GM20431 (cell line): ENCODE results near the gene ISCA1.

Source experiments
- in situ Hi-C: fragments of 300-500 bp; cut with MseI, MboI; formaldehyde crosslinking; loops from one replicate; pipeline ENCODE4 v1.15.0; 2020; ENCODE audit warnings: low sequenced_read_pairs; ENCODE audit not compliant: unreplicated experiment

Gene ISCA1

GRCh38 chr9:86287013-86287412 lies 4.7 kb upstream of the ISCA1 start:
- in situ Hi-C loops = no loop called here

- in situ Hi-C loops = no loop called here
Measured at GRCh38 chr9:86286278-86286677, 3.9 kb upstream of the ISCA1 start.

DNA sequence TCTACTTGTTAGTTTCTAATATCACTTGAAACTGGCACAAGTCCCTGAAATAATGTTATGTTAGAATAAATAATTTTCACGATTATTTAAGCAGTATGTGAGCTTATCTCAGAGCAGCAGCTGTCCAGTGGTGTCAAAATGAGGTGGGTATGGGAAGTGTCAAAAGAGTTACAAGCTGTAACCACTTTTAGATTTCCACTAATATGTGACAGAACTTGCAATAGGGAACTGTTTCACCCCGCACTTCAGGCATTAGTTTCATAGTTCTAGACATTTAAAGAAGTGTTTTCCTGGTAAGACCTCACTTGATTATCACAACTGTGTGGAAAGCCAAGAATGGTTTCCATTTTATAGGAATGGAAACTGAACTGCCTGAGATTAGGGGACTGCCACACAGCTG lies 2.9 kb upstream of the ISCA1 start:
- in situ Hi-C loops = no loop called here

GRCh38 chr9:86282979-86283535 lies 719 bp upstream of the ISCA1 start:
- in situ Hi-C loops = no loop called here

GRCh38 chr9:86281593-86282076 lies 703 bp downstream of the ISCA1 start:
- in situ Hi-C loops = no loop called here

DNA sequence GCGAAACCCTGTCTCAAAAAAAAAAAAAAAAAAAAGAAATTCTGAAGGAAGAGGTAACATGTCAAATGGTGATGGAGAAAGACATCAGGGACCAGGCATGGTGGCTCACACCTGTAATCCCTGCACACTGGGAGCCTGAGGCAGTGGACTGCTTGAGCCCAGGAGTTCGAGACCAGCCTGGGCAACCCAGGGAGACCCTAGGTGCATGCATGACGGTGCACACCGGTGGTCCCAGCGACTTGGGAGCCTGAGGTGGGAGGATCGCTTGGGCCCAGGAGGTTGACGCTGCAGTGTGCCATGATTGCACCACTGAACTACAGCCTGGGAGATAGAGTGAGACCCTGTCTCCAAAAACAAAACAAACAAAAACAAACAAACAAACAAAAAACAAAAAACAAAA lies 1.8 kb downstream of the ISCA1 start:
- in situ Hi-C loops = no loop called here

DNA sequence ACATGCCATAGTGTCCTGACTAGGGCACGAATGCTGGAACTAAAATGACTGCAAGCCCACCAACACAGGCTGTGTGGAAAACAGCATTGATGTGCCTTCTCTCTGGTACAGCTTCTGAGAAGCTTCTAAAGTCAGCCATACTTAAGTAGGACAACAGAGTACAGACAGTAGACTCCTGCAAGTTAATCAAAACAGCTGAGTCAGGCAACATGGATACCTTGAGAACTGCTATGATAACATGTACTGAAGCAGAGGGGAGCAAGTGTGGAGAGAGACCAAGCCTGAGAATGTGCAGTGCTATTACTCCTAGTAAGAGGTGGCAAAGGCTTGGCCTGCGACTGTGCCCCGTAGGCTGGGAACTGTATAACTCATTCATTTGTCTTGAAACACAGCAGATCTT lies 2.5 kb downstream of the ISCA1 start:
- in situ Hi-C loops = no loop called here

- in situ Hi-C loops = no loop called here
Measured at GRCh38 chr9:86277072-86277471, 5.3 kb downstream of the ISCA1 start.

GRCh38 chr9:86275962-86276361 lies 6.4 kb downstream of the ISCA1 start:
- in situ Hi-C loops = no loop called here

- in situ Hi-C loops = no loop called here
Measured at GRCh38 chr9:86274821-86275643, 7.3 kb downstream of the ISCA1 start.

DNA sequence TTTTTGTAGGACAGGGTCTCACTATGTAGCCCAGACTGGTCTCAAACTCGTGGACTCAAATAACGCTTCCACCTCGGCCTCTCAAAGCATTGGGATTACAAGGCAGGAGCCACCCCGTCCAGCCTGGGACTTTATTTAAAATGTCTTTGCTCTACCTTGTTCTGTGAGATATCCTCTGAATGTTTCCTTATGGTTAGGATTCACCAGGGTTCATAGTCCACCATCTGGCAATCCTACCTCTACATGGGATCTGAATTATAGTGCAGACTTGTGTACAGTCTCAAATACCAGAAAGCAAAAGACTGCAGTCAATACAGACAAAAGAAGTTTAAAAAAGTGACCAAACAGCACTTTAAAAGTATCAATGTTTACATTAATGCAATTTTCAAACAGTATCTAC lies 10.1 kb downstream of the ISCA1 start:
- in situ Hi-C loops = no loop called here

DNA sequence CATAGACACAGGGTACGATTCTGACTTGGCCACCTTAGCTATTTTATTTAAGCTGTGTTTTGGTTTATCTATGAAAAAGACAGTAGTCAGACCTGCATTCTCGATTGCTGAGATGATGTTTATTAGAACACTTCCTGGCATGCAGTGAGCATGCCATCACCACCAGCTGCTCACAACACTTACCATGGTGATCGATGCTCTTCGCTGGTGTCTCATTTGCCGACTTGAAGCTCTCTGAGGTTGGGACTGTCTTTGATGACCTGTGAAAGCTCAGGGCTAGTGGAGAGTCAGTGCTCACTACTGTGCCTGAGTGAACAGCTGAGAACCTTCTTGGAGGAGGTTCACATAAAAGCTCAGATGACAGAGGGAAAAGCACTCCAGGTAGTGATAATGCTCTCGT lies 18.5 kb downstream of the ISCA1 start:
- in situ Hi-C loops = no loop called here

GRCh38 chr9:86262492-86262891 lies 19.8 kb downstream of the ISCA1 start:
- in situ Hi-C loops = no loop called here

DNA sequence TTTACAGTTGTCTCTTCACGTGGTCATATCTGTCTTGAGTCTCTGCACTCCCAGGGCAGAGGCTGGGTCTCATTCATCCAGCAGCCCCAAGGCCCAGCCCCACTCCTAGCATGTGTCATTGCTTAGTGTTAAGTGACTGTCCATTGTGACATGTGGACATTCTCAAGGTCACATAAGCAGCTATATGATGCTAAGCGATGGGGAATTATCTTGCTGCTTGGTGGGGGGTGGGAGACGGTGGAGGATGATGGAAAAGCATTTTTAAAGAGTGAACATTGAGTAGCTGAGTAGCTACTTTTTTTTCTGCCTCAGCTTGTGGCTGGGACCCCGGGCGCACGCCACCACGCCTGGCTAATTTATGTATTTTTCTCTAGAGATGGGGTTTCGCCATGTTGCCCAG lies 22.8 kb downstream of the ISCA1 start, which contains the start of gene C9orf153:
Gene C9orf153, minus strand, starts transcription at position 101 of the 400 bp plus-strand sequence. CDS start 30,054 bp downstream, outside the sequence.
- in situ Hi-C loops = no loop called here

GRCh38 chr9:86257391-86257790 lies 24.9 kb downstream of the ISCA1 start:
- in situ Hi-C loops = no loop called here

- in situ Hi-C loops = no loop called here
Measured at GRCh38 chr9:86256653-86257052, 25.7 kb downstream of the ISCA1 start.

GRCh38 chr9:86253577-86253976 lies 28.8 kb downstream of the ISCA1 start:
- in situ Hi-C loops = no loop called here

DNA sequence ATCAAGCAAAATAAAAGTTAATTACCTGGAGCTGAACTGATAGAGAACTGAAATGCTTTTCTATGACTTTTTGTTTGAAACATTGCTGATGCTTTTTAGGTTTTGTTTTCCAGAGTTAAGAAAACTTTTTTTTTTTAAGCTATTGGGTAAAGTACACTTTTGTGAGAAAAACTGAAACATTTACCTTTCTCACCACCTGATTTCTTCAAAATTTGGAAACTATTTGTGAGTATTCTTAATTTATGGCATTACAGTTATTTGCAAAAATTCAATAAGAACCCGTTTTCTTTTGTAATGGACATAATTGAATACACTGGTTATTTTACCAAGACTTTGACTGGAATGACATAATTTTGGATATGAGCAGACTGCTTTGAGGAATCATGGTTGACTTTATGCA lies 29.5 kb downstream of the ISCA1 start:
- in situ Hi-C loops = no loop called here

DNA sequence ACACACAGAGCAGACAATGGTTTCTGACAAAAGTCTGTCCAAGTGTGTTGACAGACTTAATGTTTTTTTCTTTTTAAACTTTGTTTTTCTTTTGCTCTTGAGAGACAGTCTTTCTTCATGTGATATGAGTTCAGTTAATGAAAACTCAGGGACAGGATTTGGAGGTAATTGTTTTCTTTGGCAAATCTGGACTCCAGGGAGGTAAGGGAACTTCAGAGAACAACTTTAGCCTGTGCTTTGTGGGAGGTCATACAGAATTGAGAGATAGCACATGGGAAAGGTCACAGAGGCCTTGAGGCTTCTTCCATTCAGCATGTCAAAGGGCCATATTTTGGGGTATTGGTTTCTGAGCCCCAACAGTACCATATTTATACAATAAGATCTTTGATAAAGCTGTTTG lies 32.2 kb downstream of the ISCA1 start:
- in situ Hi-C loops = no loop called here

GRCh38 chr9:86248746-86249145 lies 33.6 kb downstream of the ISCA1 start:
- in situ Hi-C loops = no loop called here

DNA sequence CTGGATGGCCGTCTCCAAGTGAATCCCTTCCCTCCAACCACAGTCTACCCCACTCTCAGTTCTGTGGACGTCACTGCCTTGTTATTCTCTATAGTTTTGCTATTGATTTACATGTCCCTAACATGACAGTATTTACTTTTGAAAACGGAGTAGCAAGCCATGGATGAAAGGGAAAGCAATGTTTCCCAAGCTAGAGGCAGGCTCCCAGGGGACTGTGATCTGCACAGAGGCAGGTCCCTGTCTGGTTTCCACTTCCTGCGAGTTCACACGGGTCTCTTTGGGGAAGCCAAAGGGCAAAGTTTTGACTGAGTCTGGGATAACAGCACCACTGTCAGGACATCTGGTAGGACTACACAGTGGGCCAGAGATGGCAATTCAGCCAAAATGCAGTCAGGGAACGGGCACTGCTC lies 35.6 kb downstream of the ISCA1 start:
- in situ Hi-C loops = no loop called here

GRCh38 chr9:86242071-86242470 lies 40.3 kb downstream of the ISCA1 start:
- in situ Hi-C loops = no loop called here
